Skeletal muscle tissue (tissue), 4 donors: ENCODE data around the gene ZNHIT6. TPM values are rescaled to one million over a fixed set of nuclear protein-coding genes. Genes with fewer than 3 reads are reported as not detected.

Experiments used
- H3K27ac ChIP-seq: one replicate; pipeline ENCODE4 v1.7.0; 2013; ENCODE audit warnings: mild to moderate bottlenecking, low read depth, low read length, inconsistent platforms
- H3K27me3 ChIP-seq, 3 donors: one replicate each; pipeline ENCODE4 v1.7.0; 2013; ENCODE audit warnings: low read length in 3 of 3; ENCODE audit not compliant: control insufficient read depth in 3 of 3, insufficient read depth in 3 of 3
- H3K36me3 ChIP-seq, 3 donors: one replicate each; pipeline ENCODE4 v1.7.0; 2013; ENCODE audit warnings: low read length in 3 of 3; ENCODE audit not compliant: control insufficient read depth in 3 of 3, insufficient read depth in 3 of 3
- H3K4me1 ChIP-seq, 3 donors: one replicate each; pipeline ENCODE4 v1.7.0; 2013; ENCODE audit warnings: low read length in 3 of 3, mild to moderate bottlenecking in 3 of 3; ENCODE audit not compliant: control insufficient read depth in 3 of 3, insufficient read depth in 3 of 3
- H3K4me3 ChIP-seq, 3 donors: one replicate each; pipeline ENCODE4 v1.7.0; 2013; ENCODE audit warnings: low read length in 3 of 3
- H3K9ac ChIP-seq, 3 donors: one replicate each; pipeline ENCODE4 v1.7.0; 2013; ENCODE audit warnings: low read length in 3 of 3, mild to moderate bottlenecking in 3 of 3, moderate library complexity in 2 of 3, low read depth in 1 of 3
- H3K9me3 ChIP-seq, 3 donors: one replicate each; pipeline ENCODE4 v1.7.0; 2013; ENCODE audit warnings: low read length in 3 of 3; ENCODE audit not compliant: control insufficient read depth in 3 of 3
- total RNA-seq: library from RNA; depleted of rRNA; stranded (reverse); fragments of >200 nt; gene quantifications from one replicate; pipeline ENCODE4 v1.2.3, GENCODE V29; 2014
- donor health status: Osteomylitis.

The ZNHIT6 gene
- total RNA-seq, 1 donor from 2014 or later, result 9.4 TPM

DNA sequence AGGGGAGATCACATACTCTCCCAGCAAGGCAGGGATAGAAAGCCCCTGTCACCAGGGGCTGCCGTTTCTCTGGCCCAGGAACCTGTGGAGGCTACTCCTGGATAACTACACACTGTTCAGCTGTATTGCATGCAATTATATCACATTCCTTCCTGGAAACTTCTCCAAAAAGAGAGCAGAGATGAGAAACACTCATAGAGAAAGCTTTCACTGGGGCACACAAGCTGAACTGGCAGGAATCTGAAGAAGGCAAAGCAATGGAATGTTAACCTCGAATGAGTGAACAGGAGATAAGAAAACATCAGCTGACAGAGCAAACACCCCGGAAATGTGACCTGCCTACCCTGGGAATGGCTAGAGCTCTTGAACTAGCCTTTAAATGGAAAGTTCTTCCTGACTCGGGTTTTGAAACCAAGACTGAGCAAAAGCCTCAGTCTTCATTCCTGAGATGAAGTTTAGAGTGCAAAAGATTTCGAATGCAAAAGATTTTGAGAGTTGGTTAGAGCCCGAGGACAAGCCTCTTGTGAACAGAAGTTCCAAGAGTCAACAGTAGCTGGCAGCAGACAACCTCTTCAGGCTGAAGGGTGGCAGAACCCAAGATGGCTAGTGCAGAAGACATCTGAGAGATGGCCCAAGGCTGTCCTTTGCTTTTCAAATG, 95.4 kb downstream of the ZNHIT6 start:
- no peaks in the 10 kb centered on the region for H3K27me3 ChIP-seq
- H3K27ac ChIP-seq, result peak overlapping the region; percentile 68
- H3K36me3 ChIP-seq, result no peaks in the 10 kb centered on the region
- H3K4me3 ChIP-seq, result peak overlapping the region in 1 of 3 donors; percentile 25
- H3K9ac ChIP-seq, result peak overlapping the region in 2 of 3 donors; percentile 20 to 40
- peaks cover 16 to 24% (median 20%) of the 10 kb centered on the region in 3 donors for H3K4me1 ChIP-seq
- no peaks in the 10 kb centered on the region for H3K9me3 ChIP-seq

DNA sequence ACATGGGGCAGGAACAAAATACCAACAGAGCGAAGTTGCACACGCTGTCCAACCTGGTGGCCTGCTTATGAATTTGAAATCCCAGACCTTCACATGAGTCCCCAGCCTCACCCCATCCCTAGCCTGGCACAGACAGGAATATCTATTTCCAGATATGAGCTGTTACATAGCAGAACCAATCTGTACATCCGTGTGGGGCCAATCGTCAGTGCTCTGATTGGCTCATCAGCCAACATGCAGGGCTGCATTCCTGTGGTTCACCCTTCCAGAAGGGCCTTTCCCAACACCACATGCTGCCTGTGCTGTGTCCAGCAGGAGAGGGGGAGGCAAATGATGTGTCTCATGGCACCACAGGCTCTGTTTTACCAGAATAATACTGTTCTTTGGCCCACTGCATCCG, 96.4 kb downstream of the ZNHIT6 start:
- Histone ChIP-seq H3K27me3 (no peaks in the 10 kb centered on the region), H3K9ac (no peak overlapping the region), H3K4me1 (peaks cover 19 to 24% (median 20%) of the 10 kb centered on the region in 3 donors), H3K36me3 (no peaks in the 10 kb centered on the region), H3K4me3 (peak overlapping the region in 1 of 3 donors; percentile 28), H3K27ac (peak overlapping the region; percentile 68), H3K9me3 (no peaks in the 10 kb centered on the region)

- H3K4me3 ChIP-seq, result no peak overlapping the region
- peaks cover 19 to 24% (median 20%) of the 10 kb centered on the region in 3 donors for H3K4me1 ChIP-seq
- no peaks in the 10 kb centered on the region for H3K9me3 ChIP-seq
- H3K36me3 ChIP-seq, result no peaks in the 10 kb centered on the region
- H3K27me3 ChIP-seq, result no peaks in the 10 kb centered on the region
- H3K9ac ChIP-seq, result no peak overlapping the region
- H3K27ac ChIP-seq, result peak overlapping the region; percentile 68
These were observed 96.8 kb downstream of the ZNHIT6 start for GRCh38 chr1:85611425-85611824.

DNA sequence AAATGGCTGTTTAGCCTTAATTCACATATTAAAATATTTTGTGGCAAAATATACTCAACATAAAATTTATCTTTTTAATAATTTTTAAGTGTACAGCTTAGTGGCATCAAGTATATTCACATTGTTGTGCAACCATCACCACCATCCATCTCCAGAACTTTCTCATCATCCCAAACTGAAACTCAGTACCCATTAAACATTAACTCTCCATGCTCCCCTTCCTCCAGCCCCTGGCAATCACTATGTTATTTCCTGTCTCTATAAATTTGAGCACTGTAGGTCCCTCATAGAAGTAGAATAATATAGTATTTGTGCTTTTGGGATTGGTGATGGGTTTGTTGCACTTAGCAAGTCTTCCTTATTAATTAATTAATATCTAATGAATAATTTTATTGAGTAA, 98.3 kb downstream of the ZNHIT6 start:
- no peak overlapping the region for H3K27ac ChIP-seq
- no peaks in the 10 kb centered on the region for H3K27me3 ChIP-seq
- no peaks in the 10 kb centered on the region for H3K36me3 ChIP-seq
- peaks cover 19 to 24% (median 20%) of the 10 kb centered on the region in 3 donors for H3K4me1 ChIP-seq
- H3K4me3 ChIP-seq, result no peak overlapping the region
- no peak overlapping the region for H3K9ac ChIP-seq
- no peaks in the 10 kb centered on the region for H3K9me3 ChIP-seq

DNA sequence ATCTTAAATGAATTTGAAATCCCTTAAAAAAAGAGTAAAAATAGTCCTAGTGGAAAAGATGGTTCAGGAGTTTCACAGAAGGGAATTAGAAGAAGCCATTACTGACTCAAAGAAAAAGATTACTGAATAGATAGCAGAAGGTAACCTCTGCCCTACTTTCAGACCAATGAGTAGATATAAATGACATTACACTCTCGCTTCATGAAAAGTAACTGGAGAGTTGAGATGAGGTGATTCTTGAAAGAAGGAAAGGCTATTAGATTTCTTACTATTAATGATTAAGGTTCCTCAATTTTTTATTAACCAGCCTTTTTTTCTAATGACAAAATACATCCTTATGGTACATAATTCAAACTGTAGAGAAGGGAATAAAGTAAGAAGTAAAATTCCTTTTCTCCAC, 99.4 kb downstream of the ZNHIT6 start:
- Histone ChIP-seq H3K4me1 (peaks cover 19 to 24% (median 20%) of the 10 kb centered on the region in 3 donors), H3K9me3 (no peaks in the 10 kb centered on the region), H3K27me3 (no peaks in the 10 kb centered on the region), H3K4me3 (no peak overlapping the region), H3K27ac (no peak overlapping the region), H3K36me3 (no peaks in the 10 kb centered on the region), H3K9ac (no peak overlapping the region)

DNA sequence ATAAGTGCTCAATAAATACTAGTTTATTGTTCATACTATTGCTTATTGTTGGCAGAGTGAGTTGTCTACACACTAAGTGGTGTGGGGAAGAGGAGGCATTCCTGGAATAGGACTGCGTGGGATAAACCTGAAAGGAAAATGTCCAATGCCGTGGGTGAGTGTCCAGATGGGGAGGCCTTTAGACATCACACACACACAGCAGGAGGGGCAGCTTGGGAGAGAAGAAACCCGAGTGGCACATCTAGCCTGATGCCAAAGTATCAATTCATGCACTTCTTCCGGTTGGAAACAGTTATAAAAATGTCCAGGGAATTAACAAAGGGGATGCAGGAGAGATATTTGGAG, 100.3 kb downstream of the ZNHIT6 start:
- peaks cover 14 to 18% (median 15%) of the 10 kb centered on the region in 3 donors for H3K4me1 ChIP-seq
- no peaks in the 10 kb centered on the region for H3K9me3 ChIP-seq
- no peaks in the 10 kb centered on the region for H3K27me3 ChIP-seq
- H3K9ac ChIP-seq, result no peak overlapping the region
- no peak overlapping the region for H3K27ac ChIP-seq
- H3K4me3 ChIP-seq, result no peak overlapping the region
- H3K36me3 ChIP-seq, result no peaks in the 10 kb centered on the region

GRCh38 chr1:85607126-85607920, 100.9 kb downstream of the ZNHIT6 start:
- H3K36me3 ChIP-seq, result no peaks in the 10 kb centered on the region
- H3K27ac ChIP-seq, result no peak overlapping the region
- no peak overlapping the region for H3K4me3 ChIP-seq
- H3K9me3 ChIP-seq, result no peaks in the 10 kb centered on the region
- no peaks in the 10 kb centered on the region for H3K27me3 ChIP-seq
- peaks cover 10 to 13% (median 10%) of the 10 kb centered on the region in 3 donors for H3K4me1 ChIP-seq
- no peak overlapping the region for H3K9ac ChIP-seq

DNA sequence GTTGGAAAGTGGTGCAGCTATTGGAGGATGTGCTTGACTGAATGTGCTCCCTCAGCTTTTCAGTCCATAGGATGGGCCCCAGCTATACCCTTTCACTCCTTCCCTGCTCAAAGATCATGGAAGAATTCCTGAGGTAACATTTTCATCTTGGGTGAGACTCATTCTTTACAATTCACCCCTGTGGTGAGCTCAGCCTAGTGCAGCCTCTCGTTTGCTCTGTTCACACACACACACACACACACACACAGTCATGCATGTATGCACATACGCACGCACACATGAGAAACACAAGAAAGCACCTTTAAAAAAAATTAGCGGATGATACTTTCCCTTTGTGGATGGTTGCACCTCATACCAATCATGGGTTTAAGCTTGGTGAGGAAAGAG, 101.8 kb downstream of the ZNHIT6 start:
- H3K36me3 ChIP-seq, result no peaks in the 10 kb centered on the region
- H3K27me3 ChIP-seq, result no peaks in the 10 kb centered on the region
- peaks cover 3 to 4% (median 3%) of the 10 kb centered on the region in 3 donors for H3K4me1 ChIP-seq
- H3K9ac ChIP-seq, result no peak overlapping the region
- H3K27ac ChIP-seq, result no peak overlapping the region
- H3K9me3 ChIP-seq, result no peaks in the 10 kb centered on the region
- no peak overlapping the region for H3K4me3 ChIP-seq

GRCh38 chr1:85605484-85606413, 102.5 kb downstream of the ZNHIT6 start:
- Histone ChIP-seq H3K27me3 (no peaks in the 10 kb centered on the region), H3K4me1 (peaks cover 0 to 3% (median 3%) of the 10 kb centered on the region in 3 donors), H3K36me3 (no peaks in the 10 kb centered on the region), H3K4me3 (no peak overlapping the region), H3K9me3 (no peaks in the 10 kb centered on the region), H3K9ac (no peak overlapping the region), H3K27ac (no peak overlapping the region)
